Neural progenitor cell (in vitro differentiated cells): ENCODE measurements around the gene FBXO10. TPM values are rescaled to one million over a fixed set of nuclear protein-coding genes. Genes with fewer than 3 reads are reported as not detected.
"Not testable (repeated sequence)": the region's sequence is repeated elsewhere in the genome, so short reads cannot be mapped to it uniquely, and the experiment has no call there.

Experiments used
- DNase-seq: peaks from one replicate; pipeline ENCODE4 v3.0.0-alpha.2; 2016; ENCODE audit warnings: low spot score
- H2AFZ ChIP-seq: fragments of 200-600 bp; sonication (generic); replicated peaks from 2 replicates; pipeline ENCODE4 v1.6.1; 2016; ENCODE audit warnings: antibody characterized with exemption
- H3F3A ChIP-seq: fragments of 200-600 bp; sonication (generic); 2 replicates; pipeline ENCODE4 v1.6.1; 2016; ENCODE audit warnings: antibody characterized with exemption, low read depth
- H3K27ac ChIP-seq: fragments of 200-600 bp; sonication (generic); 2 replicates; pipeline ENCODE4 v1.5.1; 2016; ENCODE audit warnings: mild to moderate bottlenecking
- H3K27me3 ChIP-seq: fragments of 200-600 bp; sonication (generic); 2 replicates; pipeline ENCODE4 v1.6.1; 2016; ENCODE audit warnings: mild to moderate bottlenecking, moderate library complexity
- H3K36me3 ChIP-seq: fragments of 200-600 bp; sonication (generic); 2 replicates; pipeline ENCODE4 v1.5.1; 2016
- H3K4me1 ChIP-seq: fragments of 200-600 bp; sonication (generic); 2 replicates; pipeline ENCODE4 v1.6.1; 2016; ENCODE audit warnings: mixed run types
- H3K4me2 ChIP-seq: fragments of 200-600 bp; sonication (generic); 2 replicates; pipeline ENCODE4 v1.6.1; 2016
- H3K4me3 ChIP-seq: fragments of 200-600 bp; sonication (generic); 2 replicates; pipeline ENCODE4 v1.5.1; 2016
- H3K79me2 ChIP-seq: fragments of 200-600 bp; sonication (generic); 2 replicates; pipeline ENCODE4 v1.6.1; 2016; ENCODE audit warnings: low read depth
- H3K9ac ChIP-seq: fragments of 200-600 bp; sonication (generic); 2 replicates; pipeline ENCODE4 v1.6.1; 2016
- H3K9me3 ChIP-seq: fragments of 200-600 bp; sonication (generic); 2 replicates; pipeline ENCODE4 v1.5.1; 2016; ENCODE audit warnings: low read depth
- H4K20me1 ChIP-seq: fragments of 200-600 bp; sonication (generic); 2 replicates; pipeline ENCODE4 v1.6.1; 2016; ENCODE audit warnings: low read depth
- H3K27ac Mint-ChIP-seq: 3 replicates; pipeline ENCODE4 v1.8.0; 2021; ENCODE audit warnings: mixed read lengths
- H3K27me3 Mint-ChIP-seq: 2 replicates; pipeline ENCODE4 v1.8.0; 2022; ENCODE audit warnings: low read depth, mild to moderate bottlenecking, inconsistent platforms, moderate library complexity, mixed read lengths; ENCODE audit not compliant: insufficient read depth
- H3K36me3 Mint-ChIP-seq: 3 replicates; pipeline ENCODE4 v1.8.0; 2021; ENCODE audit warnings: mixed read lengths
- H3K4me1 Mint-ChIP-seq: 3 replicates; pipeline ENCODE4 v1.8.0; 2021; ENCODE audit warnings: mixed read lengths
- H3K4me3 Mint-ChIP-seq: 3 replicates; pipeline ENCODE4 v1.8.0; 2021; ENCODE audit warnings: mild to moderate bottlenecking, moderate library complexity, mixed read lengths
- H3K9me3 Mint-ChIP-seq: 3 replicates; pipeline ENCODE4 v1.8.0; 2020; ENCODE audit warnings: mixed read lengths
- EZH2 ChIP-seq: fragments of 200-600 bp; sonication (generic); IDR thresholded peaks from 2 replicates; pipeline ENCODE4 v1.6.1; 2017; ENCODE audit warnings: antibody characterized with exemption, mild to moderate bottlenecking, moderate library complexity
- EZH2phosphoT487 ChIP-seq: fragments of 200-600 bp; sonication (generic); IDR thresholded peaks from 2 replicates; pipeline ENCODE4 v1.6.1; 2017; ENCODE audit warnings: antibody characterized with exemption
- total RNA-seq: library from RNA; depleted of rRNA; stranded (reverse); fragments of >200 nt; gene quantifications from 2 replicates; pipeline ENCODE4 v1.2.3, GENCODE V29; 2015; ENCODE audit warnings: low replicate concordance
- TF ChIP-seq, protein P1 (sequence below): fragments of 200-600 bp; sonication (generic); IDR thresholded peaks from 2 replicates; pipeline ENCODE4 v1.5.1; 2017; ENCODE audit warnings: antibody characterized with exemption, mild to moderate bottlenecking

Gene FBXO10
- total RNA-seq, 1 donor from 2014 or later: 13.4 TPM

DNA sequence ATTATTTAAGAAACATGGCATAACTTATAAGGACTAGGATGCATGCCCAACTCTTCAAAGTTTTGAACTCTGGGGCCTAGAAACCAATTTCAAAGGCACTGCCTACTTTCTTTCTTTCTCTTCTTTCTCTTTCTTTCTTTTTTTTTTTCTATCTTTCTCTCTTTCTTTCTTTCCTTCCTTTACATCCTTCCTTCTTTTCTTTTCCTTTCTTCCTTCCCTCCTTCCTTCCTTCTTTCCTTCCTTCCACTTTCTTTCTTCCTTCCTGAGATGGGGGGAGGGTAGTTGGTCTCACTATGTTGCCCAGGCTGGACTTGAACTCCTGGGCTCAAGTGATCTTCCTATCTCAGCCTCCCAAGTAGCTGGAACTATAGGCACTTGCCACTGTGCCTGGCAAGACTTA lies 32.1 kb upstream of the FBXO10 start:
- Histone ChIP-seq H3K4me2 (no peak overlapping the region), H3K9me3 (no peaks in the 10 kb centered on the region), H2AFZ (no peak overlapping the region), H3K4me1 (no peaks in the 10 kb centered on the region), H3K79me2 (no peaks in the 10 kb centered on the region), H3K4me3 (no peak overlapping the region), H3K9ac (no peak overlapping the region), H3K27ac (no peak overlapping the region), H3K36me3 (no peaks in the 10 kb centered on the region), H4K20me1 (no peaks in the 10 kb centered on the region), H3K27me3 (peaks cover 19% of the 10 kb centered on the region), H3F3A (no peaks in the 10 kb centered on the region)
- TF ChIP-seq EZH2 (no peak), EZH2phosphoT487 (no peak)
- TF ChIP-seq, protein P1, sequence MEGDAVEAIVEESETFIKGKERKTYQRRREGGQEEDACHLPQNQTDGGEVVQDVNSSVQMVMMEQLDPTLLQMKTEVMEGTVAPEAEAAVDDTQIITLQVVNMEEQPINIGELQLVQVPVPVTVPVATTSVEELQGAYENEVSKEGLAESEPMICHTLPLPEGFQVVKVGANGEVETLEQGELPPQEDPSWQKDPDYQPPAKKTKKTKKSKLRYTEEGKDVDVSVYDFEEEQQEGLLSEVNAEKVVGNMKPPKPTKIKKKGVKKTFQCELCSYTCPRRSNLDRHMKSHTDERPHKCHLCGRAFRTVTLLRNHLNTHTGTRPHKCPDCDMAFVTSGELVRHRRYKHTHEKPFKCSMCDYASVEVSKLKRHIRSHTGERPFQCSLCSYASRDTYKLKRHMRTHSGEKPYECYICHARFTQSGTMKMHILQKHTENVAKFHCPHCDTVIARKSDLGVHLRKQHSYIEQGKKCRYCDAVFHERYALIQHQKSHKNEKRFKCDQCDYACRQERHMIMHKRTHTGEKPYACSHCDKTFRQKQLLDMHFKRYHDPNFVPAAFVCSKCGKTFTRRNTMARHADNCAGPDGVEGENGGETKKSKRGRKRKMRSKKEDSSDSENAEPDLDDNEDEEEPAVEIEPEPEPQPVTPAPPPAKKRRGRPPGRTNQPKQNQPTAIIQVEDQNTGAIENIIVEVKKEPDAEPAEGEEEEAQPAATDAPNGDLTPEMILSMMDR: no peak
- H3K9me3 Mint-ChIP-seq: no peaks in the 10 kb centered on the region
- H3K27ac Mint-ChIP-seq: no peak overlapping the region
- no peak for DNase-seq
- H3K27me3 Mint-ChIP-seq: peaks cover 2% of the 10 kb centered on the region
- H3K36me3 Mint-ChIP-seq: no peaks in the 10 kb centered on the region
- no peak overlapping the region for H3K4me3 Mint-ChIP-seq
- H3K4me1 Mint-ChIP-seq: peaks cover 3% of the 10 kb centered on the region

DNA sequence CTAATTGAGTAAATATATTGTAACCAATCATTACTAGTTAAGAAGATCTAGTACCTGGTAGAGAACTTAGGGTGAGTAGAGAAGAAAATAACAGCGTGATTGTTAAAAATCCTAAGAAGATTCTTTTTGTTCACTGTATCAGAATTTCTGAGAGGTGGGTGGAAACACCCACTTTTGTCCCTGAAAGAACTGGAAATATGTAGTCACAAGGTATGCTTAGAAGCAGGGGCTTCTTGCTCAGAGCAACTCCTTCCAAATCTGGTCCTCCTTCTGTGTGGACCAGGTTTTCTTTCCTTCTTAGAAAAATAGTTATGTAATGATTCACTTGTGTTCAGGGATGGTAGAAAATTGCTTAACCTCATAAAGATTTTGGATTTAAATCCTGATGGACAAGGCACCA lies 28.1 kb upstream of the FBXO10 start:
- H3K4me2 ChIP-seq: no peak overlapping the region

DNA sequence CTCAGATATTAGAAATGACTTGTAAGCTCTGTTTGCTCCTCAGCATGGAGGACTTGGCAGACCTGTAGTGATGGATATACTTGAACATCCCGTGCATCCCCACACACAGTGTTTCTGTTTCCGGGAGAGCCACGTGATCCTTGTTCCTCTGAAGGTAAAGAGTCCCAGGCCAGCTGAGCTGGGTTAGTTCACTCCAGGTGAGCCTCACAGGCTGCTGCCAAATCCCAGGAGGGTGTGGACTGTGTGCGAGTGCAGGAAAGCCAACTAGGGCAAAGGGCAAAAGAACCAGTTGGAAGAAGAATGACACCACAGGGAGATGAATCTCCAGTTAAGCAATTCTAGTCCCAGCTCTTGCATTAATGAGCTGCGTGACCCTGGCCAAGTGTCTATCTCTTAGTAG lies 26.6 kb upstream of the FBXO10 start:
- H3K36me3 Mint-ChIP-seq: no peaks in the 10 kb centered on the region
- H3K36me3 ChIP-seq: no peaks in the 10 kb centered on the region
- TF ChIP-seq EZH2 (no peak), EZH2phosphoT487 (no peak)
- TF ChIP-seq, protein P1: no peak
- H3K4me2 ChIP-seq: no peak overlapping the region
- no peak overlapping the region for H2AFZ ChIP-seq
- no peaks in the 10 kb centered on the region for H3K9me3 ChIP-seq
- H3K27me3 ChIP-seq: peaks cover 20% of the 10 kb centered on the region
- H4K20me1 ChIP-seq: no peaks in the 10 kb centered on the region
- DNase-seq: no peak
- H3K79me2 ChIP-seq: no peaks in the 10 kb centered on the region
- H3K4me3 ChIP-seq: no peak overlapping the region
- no peak overlapping the region for H3K9ac ChIP-seq
- no peak overlapping the region for H3K4me3 Mint-ChIP-seq
- H3F3A ChIP-seq: no peaks in the 10 kb centered on the region
- H3K27me3 Mint-ChIP-seq: no peaks in the 10 kb centered on the region
- peaks cover 2% of the 10 kb centered on the region for H3K4me1 Mint-ChIP-seq
- no peak overlapping the region for H3K27ac ChIP-seq
- no peaks in the 10 kb centered on the region for H3K4me1 ChIP-seq
- peak overlapping the region; percentile 33 for H3K27ac Mint-ChIP-seq
- H3K9me3 Mint-ChIP-seq: no peaks in the 10 kb centered on the region

More for the DNA sequence above, 28.1 kb upstream of the FBXO10 start:
- no peak overlapping the region for H3K4me3 ChIP-seq
- no peaks in the 10 kb centered on the region for H4K20me1 ChIP-seq
- peaks cover 18% of the 10 kb centered on the region for H3K27me3 ChIP-seq
- H3K27me3 Mint-ChIP-seq: no peaks in the 10 kb centered on the region
- H3K9me3 Mint-ChIP-seq: no peaks in the 10 kb centered on the region
- no peak overlapping the region for H3K9ac ChIP-seq
- no peaks in the 10 kb centered on the region for H3K79me2 ChIP-seq
- peaks cover 3% of the 10 kb centered on the region for H3K4me1 Mint-ChIP-seq
- no peak overlapping the region for H3K27ac ChIP-seq
- no peak for DNase-seq
- no peak overlapping the region for H3K4me3 Mint-ChIP-seq
- no peaks in the 10 kb centered on the region for H3F3A ChIP-seq
- H2AFZ ChIP-seq: no peak overlapping the region
- TF ChIP-seq, protein P1: no peak
- TF ChIP-seq EZH2phosphoT487 (no peak), EZH2 (no peak)
- H3K27ac Mint-ChIP-seq: no peak overlapping the region
- H3K36me3 ChIP-seq: no peaks in the 10 kb centered on the region
- H3K9me3 ChIP-seq: no peaks in the 10 kb centered on the region
- H3K4me1 ChIP-seq: no peaks in the 10 kb centered on the region
- H3K36me3 Mint-ChIP-seq: no peaks in the 10 kb centered on the region

DNA sequence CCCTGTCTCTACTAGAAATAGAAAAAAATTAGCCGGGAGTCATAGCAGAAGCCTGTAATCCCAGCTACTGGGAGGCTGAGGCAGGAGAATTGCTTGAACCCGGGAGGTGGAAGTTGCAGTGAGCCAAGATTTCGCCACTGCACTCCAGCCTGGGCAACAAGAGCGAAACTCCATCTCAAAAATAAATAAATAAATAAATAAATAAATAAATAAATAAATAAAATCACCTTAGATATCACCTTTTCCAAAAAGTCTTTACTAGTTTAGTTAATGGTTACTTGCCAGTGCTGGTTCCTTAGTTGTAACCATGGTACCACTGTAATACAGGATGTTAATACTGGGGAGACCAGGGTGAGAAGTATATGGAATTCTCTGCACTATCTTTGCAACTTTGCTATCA lies 25.9 kb upstream of the FBXO10 start:
- not testable (repeated sequence) for H3K4me3 Mint-ChIP-seq, H3K36me3 ChIP-seq, H3K27ac Mint-ChIP-seq, H3K4me1 Mint-ChIP-seq, H3K4me3 ChIP-seq, H3K9me3 Mint-ChIP-seq, H3K4me2 ChIP-seq, H4K20me1 ChIP-seq, H3K27ac ChIP-seq, H3K9me3 ChIP-seq, H3F3A ChIP-seq, H3K36me3 Mint-ChIP-seq, H2AFZ ChIP-seq, H3K79me2 ChIP-seq, H3K4me1 ChIP-seq, DNase-seq, H3K27me3 Mint-ChIP-seq, H3K9ac ChIP-seq
- peaks cover 27% of the 10 kb centered on the region for H3K27me3 ChIP-seq
